Kidney (tissue), 14 donors: ENCODE measurements around the gene DYNC1H1. TPM values are rescaled to one million over a fixed set of nuclear protein-coding genes. Genes with fewer than 3 reads are reported as not detected.

ENCODE experiments used
- DNase-seq, 5 donors: peaks; one replicate each; pipeline ENCODE4 v3.0.0-alpha.2; 2013 to 2020
- FAIRE-seq: peaks from 2 replicates; lab custom pipeline; 2012; peaks lifted over from hg19 to GRCh38; lab: Jason Lieb, UNC
- H3K27ac ChIP-seq, 2 donors: one replicate each; pipeline ENCODE4 v1.7.0; 2013; ENCODE audit warnings: low read depth in 2 of 2, low read length in 2 of 2, inconsistent platforms in 1 of 2
- H3K27me3 ChIP-seq: one replicate; pipeline ENCODE4 v1.7.1; 2013; ENCODE audit warnings: low read length, inconsistent platforms; ENCODE audit not compliant: control insufficient read depth, insufficient read depth
- H3K36me3 ChIP-seq, 3 donors: one replicate each; pipeline versions ENCODE4 v1.7.0 to v1.7.1; 2013; ENCODE audit warnings: low read length in 3 of 3, control low read depth in 1 of 3, inconsistent platforms in 1 of 3; ENCODE audit not compliant: insufficient read depth in 3 of 3, control insufficient read depth in 2 of 3
- H3K4me1 ChIP-seq, 3 donors: one replicate each; pipeline versions ENCODE4 v1.7.0 to v1.7.1; 2013; ENCODE audit warnings: low read length in 3 of 3, inconsistent platforms in 1 of 3, low read depth in 1 of 3; ENCODE audit not compliant: control insufficient read depth in 2 of 3, insufficient read depth in 2 of 3
- H3K4me3 ChIP-seq, 3 donors: one replicate each; pipeline versions ENCODE4 v1.7.0 to v1.8.1; 2013; ENCODE audit warnings: low read length in 3 of 3, control low read depth in 1 of 3, inconsistent platforms in 1 of 3
- H3K9ac ChIP-seq, 3 donors: one replicate each; pipeline versions ENCODE4 v1.7.0 to v1.7.1; 2013; ENCODE audit warnings: low read length in 3 of 3, control low read depth in 1 of 3, inconsistent platforms in 1 of 3
- H3K9me3 ChIP-seq, 3 donors: one replicate each; pipeline versions ENCODE4 v1.7.0 to v1.7.1; 2013; ENCODE audit warnings: low read length in 3 of 3, control low read depth in 1 of 3, inconsistent platforms in 1 of 3; ENCODE audit not compliant: control insufficient read depth in 2 of 3, insufficient read depth in 1 of 3
- CTCF ChIP-seq: IDR thresholded peaks from 3 replicates; pipeline ENCODE4 v1.5.1; 2012; ENCODE audit warnings: mild to moderate bottlenecking, moderate library complexity, borderline replicate concordance; ENCODE audit not compliant: insufficient read depth; ENCODE audit errors: extremely low read depth
- intact Hi-C: fragments of 100-400 bp; cut with DNase I; formaldehyde crosslinking; loops from one replicate; pipeline ENCODE4 v1.11.1; 2022
- polyA plus RNA-seq: library from polyadenylated mRNA; stranded (reverse); fragments of 350-450 nt; fragmentation: Illumina TruSeq; extraction: RNeasy Lipid Tissue Mini Kit (QIAGEN cat#74804); gene quantifications from one replicate; pipeline ENCODE4 v1.2.3, GENCODE V29; 2014; ENCODE audit warnings: low read depth, low replicate concordance; ENCODE audit not compliant: insufficient read depth
- total RNA-seq: library from RNA; stranded (reverse); fragmentation: NEBNext Ultra II Directional; extraction: Animal tissue kit (Norgen Biotek cat#: 25700); gene quantifications from one replicate; pipeline ENCODE4 v1.2.1, GENCODE V29; 2021
- donor health status: control.
- donor health status: control.
- donor health status: control.
- donor health status: control.
- donor health status: control.
- donor health status: DM: yes; HTN: yes; CAD: no.
- donor health status: Normal renal cell carcinoma (clear cell type).

Gene DYNC1H1
- total and polyA plus RNA-seq, 2 donors from 2014 or later = 132 to 390 TPM

GRCh38 chr14:101959277-101959676, 5.1 kb upstream of the DYNC1H1 start:
- DNase-seq = no peak
- Histone ChIP-seq H3K4me1 (peaks cover 0 to 5% (median 0%) of the 10 kb centered on the region in 3 donors), H3K4me3 (no peak overlapping the region), H3K36me3 (no peaks in the 10 kb centered on the region), H3K27ac (no peak overlapping the region), H3K9me3 (no peaks in the 10 kb centered on the region), H3K27me3 (no peaks in the 10 kb centered on the region), H3K9ac (no peak overlapping the region)
- no peak for TF ChIP-seq CTCF
- no peak for FAIRE-seq
- intact Hi-C loops = no loop called here

- DNase-seq (peak in 1 of 5 donors; percentile 66), FAIRE-seq (no peak)
- H3K9me3 ChIP-seq = no peaks in the 10 kb centered on the region
- H3K27ac ChIP-seq = no peak overlapping the region
- H3K36me3 ChIP-seq = no peaks in the 10 kb centered on the region
- intact Hi-C loops = no loop called here
- no peaks in the 10 kb centered on the region for H3K27me3 ChIP-seq
- peaks cover 0 to 5% (median 0%) of the 10 kb centered on the region in 3 donors for H3K4me1 ChIP-seq
- peak; percentile 5 for TF ChIP-seq CTCF
- no peak overlapping the region for H3K4me3 ChIP-seq
- H3K9ac ChIP-seq = no peak overlapping the region
These were observed 4.1 kb upstream of the DYNC1H1 start for GRCh38 chr14:101960225-101960624.

GRCh38 chr14:101961011-101961721, 3.2 kb upstream of the DYNC1H1 start:
- no peak overlapping the region for H3K27ac ChIP-seq
- DNase-seq (peak; percentile 79 to 89 (median 83)), FAIRE-seq (no peak)
- H3K9ac ChIP-seq = no peak overlapping the region
- H3K4me1 ChIP-seq = peaks cover 0 to 8% (median 4%) of the 10 kb centered on the region in 3 donors
- intact Hi-C loops = no loop called here
- no peaks in the 10 kb centered on the region for H3K36me3 ChIP-seq
- H3K4me3 ChIP-seq = no peak overlapping the region
- TF ChIP-seq CTCF = peak; percentile 90
- no peaks in the 10 kb centered on the region for H3K9me3 ChIP-seq
- no peaks in the 10 kb centered on the region for H3K27me3 ChIP-seq
